Nephron (organoid): ENCODE data around the gene TRA2B.

Source experiments
- H3K27ac Mint-ChIP-seq, 3 experiments: 2 replicates each; pipeline ENCODE4 v1.8.0; 2020; ENCODE audit warnings: mixed read lengths in 3 of 3, mild to moderate bottlenecking in 2 of 3, moderate library complexity in 1 of 3
- H3K27me3 Mint-ChIP-seq: 2 replicates; pipeline ENCODE4 v1.8.0; 2021; ENCODE audit warnings: low read depth, mild to moderate bottlenecking, moderate library complexity, mixed read lengths
- H3K36me3 Mint-ChIP-seq: 2 replicates; pipeline ENCODE4 v1.8.0; 2020; ENCODE audit warnings: low read depth, mixed read lengths
- H3K4me1 Mint-ChIP-seq: 2 replicates; pipeline ENCODE4 v1.8.0; 2020; ENCODE audit warnings: mixed read lengths
- H3K4me3 Mint-ChIP-seq, 3 experiments: 2 replicates each; pipeline ENCODE4 v1.8.0; 2020; ENCODE audit warnings: mild to moderate bottlenecking in 3 of 3, mixed read lengths in 3 of 3, moderate library complexity in 2 of 3
- H3K9me3 Mint-ChIP-seq: 2 replicates; pipeline ENCODE4 v1.8.0; 2020; ENCODE audit warnings: mixed read lengths
- TF ChIP-seq, protein P1 (sequence below), 3 experiments: fragments of 200-600 bp; sonication (generic); IDR thresholded peaks; one replicate each; pipeline ENCODE4 v1.5.0; 2021; ENCODE audit warnings: antibody characterized with exemption in 3 of 3; ENCODE audit not compliant: unreplicated experiment in 3 of 3

The TRA2B gene

DNA sequence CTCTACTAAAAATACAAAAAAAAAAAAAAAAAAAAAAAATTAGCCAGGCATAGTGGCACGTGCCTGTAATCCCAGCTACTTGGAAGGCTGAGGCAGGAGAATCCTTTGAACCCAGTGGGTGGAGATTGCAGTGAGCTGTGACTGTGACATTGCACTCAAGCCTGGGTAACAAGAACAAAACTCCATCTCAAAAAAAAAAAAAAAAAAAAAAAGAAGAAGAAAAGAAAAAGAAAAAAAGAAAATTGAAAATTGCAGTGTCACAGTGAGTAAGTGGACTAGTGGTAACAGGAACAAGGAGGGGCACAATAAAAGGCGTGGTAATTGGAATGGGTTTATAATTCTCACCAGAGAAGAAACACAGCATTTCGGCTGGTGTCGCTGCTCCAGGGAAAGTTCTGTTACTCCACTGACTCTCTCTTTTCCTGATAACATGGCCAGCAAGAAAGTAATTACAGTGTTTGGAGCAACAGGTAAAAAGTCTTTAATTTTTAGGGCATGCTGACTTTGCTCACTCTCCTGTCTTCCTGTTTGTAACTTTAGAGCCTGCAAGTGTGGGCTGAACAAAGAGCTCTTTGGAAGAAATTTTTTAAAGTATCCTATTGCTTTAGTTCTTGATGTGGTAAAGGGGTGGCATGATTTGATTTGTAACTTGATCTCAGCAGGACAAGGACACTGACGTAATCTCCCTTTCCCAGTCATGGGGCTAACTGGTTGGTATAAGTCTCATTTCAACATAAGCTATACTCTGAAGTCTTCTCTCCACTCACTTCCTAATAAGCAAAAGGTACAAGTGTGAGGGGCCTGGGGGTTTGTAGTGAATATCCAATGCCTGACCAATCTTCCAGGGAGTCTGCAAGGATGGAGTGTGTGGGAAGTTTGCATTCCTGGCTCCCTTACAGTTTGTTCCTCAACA is 22.1 kb upstream of the TRA2B start:
- H3K4me1 Mint-ChIP-seq, result no peaks in the 10 kb centered on the region
- H3K9me3 Mint-ChIP-seq, result no peaks in the 10 kb centered on the region
- peaks cover 4% of the 10 kb centered on the region for H3K27me3 Mint-ChIP-seq
- H3K4me3 Mint-ChIP-seq, result peak overlapping the region in 1 of 3 experiments; percentile 4
- no peak overlapping the region for H3K27ac Mint-ChIP-seq
- H3K36me3 Mint-ChIP-seq, result no peaks in the 10 kb centered on the region
- TF ChIP-seq, protein P1, sequence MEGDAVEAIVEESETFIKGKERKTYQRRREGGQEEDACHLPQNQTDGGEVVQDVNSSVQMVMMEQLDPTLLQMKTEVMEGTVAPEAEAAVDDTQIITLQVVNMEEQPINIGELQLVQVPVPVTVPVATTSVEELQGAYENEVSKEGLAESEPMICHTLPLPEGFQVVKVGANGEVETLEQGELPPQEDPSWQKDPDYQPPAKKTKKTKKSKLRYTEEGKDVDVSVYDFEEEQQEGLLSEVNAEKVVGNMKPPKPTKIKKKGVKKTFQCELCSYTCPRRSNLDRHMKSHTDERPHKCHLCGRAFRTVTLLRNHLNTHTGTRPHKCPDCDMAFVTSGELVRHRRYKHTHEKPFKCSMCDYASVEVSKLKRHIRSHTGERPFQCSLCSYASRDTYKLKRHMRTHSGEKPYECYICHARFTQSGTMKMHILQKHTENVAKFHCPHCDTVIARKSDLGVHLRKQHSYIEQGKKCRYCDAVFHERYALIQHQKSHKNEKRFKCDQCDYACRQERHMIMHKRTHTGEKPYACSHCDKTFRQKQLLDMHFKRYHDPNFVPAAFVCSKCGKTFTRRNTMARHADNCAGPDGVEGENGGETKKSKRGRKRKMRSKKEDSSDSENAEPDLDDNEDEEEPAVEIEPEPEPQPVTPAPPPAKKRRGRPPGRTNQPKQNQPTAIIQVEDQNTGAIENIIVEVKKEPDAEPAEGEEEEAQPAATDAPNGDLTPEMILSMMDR (IDR thresholded peaks at IDR 0.05; ENCODE audit: unreplicated experiment in 3 of 3), result no peak

DNA sequence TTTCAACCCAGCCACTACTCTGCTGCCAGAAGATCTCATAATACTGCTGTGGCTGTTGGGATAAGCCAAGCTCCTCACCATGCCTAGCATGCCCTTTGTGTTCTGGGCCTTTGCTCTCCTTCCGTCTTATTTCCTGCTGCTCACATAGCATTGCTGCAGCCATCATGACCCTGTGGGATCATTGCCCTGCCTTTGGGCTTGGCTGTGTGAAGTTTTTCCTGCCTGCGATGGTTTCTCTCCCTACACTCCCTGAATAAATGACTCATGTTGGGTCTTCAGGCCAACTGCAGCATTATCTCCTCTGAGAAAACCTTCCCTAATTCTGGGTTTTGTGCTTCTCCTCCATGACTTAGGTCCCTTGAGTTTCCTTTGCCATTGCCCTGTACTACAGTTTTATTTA is 20.8 kb upstream of the TRA2B start:
- H3K9me3 Mint-ChIP-seq, result no peaks in the 10 kb centered on the region
- TF ChIP-seq, protein P1 (IDR thresholded peaks at IDR 0.05; ENCODE audit: unreplicated experiment in 3 of 3), result no peak

DNA sequence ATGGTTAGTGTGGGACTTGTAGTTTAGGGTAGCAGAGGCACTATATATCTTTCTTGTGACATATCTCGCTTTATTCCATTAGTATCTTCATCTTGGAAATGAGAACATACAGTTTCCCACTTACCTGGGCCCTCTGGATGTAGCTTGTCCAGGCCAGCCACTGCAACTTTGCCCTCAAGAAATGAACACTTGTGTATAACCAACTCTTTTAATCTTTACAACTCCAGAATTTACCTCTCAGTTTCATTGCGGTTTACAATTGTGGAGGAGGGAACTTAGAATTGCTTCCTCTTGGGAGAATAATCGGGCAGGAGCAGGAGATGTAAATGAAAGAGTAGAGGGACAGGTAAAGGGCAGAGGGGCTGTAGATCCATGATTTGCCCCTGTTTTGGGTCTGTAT is 18.4 kb upstream of the TRA2B start:
- H3K36me3 Mint-ChIP-seq, result no peaks in the 10 kb centered on the region
- H3K9me3 Mint-ChIP-seq, result peaks cover 2% of the 10 kb centered on the region
- H3K27me3 Mint-ChIP-seq, result peaks cover 9% of the 10 kb centered on the region
- TF ChIP-seq, protein P1 (IDR thresholded peaks at IDR 0.05; ENCODE audit: unreplicated experiment in 3 of 3), result no peak
- H3K4me3 Mint-ChIP-seq, result no peak overlapping the region
- H3K4me1 Mint-ChIP-seq, result no peaks in the 10 kb centered on the region
- H3K27ac Mint-ChIP-seq, result no peak overlapping the region

More for the DNA sequence above, 20.8 kb upstream of the TRA2B start:
- no peak overlapping the region for H3K4me3 Mint-ChIP-seq
- no peaks in the 10 kb centered on the region for H3K4me1 Mint-ChIP-seq
- peaks cover 4% of the 10 kb centered on the region for H3K27me3 Mint-ChIP-seq
- H3K27ac Mint-ChIP-seq, result no peak overlapping the region
- H3K36me3 Mint-ChIP-seq, result no peaks in the 10 kb centered on the region

DNA sequence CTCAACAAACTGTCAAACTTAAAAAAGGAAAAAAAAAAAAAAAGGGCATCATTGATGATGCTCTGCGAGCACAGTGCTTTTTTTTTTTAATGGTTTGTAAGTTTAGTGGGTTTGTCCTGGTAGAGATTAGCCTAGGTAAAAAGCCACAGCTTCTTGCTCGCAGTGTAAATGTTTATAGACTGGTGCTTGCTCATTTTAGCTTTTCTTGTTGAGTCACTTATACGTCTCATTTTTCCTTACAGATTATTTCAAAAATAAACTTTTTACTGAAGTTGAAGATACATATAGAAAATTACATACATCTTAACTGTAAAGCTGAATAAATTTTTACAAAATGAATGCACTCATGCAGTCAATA is 16.5 kb upstream of the TRA2B start:
- Mint-ChIP-seq H3K4me3 (no peak overlapping the region), H3K27ac (no peak overlapping the region), H3K36me3 (no peaks in the 10 kb centered on the region), H3K9me3 (peaks cover 2% of the 10 kb centered on the region), H3K4me1 (no peaks in the 10 kb centered on the region), H3K27me3 (peaks cover 17% of the 10 kb centered on the region)
- TF ChIP-seq, protein P1 (IDR thresholded peaks at IDR 0.05; ENCODE audit: unreplicated experiment in 3 of 3), result no peak

DNA sequence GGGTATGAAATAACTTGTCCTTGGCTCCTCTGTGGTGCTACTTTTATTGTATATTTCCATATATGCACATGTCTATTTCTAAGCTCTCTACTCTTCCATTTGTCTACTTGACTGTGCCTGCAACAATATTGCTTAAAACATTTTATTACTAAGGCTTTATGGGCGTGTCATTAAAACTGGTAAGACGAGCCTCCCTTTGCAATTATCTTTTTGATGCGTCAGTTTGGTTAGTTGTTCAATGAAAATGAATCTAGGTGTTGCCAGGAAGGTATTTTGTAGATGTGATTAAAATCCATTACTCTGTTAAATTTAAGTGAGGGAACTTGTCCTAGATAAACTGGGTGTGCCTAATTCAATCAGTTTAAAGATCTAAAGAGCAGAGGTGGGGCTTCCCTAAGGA is 12.9 kb upstream of the TRA2B start:
- H3K9me3 Mint-ChIP-seq, result peaks cover 2% of the 10 kb centered on the region
- no peak overlapping the region for H3K4me3 Mint-ChIP-seq
- H3K27me3 Mint-ChIP-seq, result peaks cover 20% of the 10 kb centered on the region
- H3K4me1 Mint-ChIP-seq, result no peaks in the 10 kb centered on the region
- H3K36me3 Mint-ChIP-seq, result no peaks in the 10 kb centered on the region
- TF ChIP-seq, protein P1 (IDR thresholded peaks at IDR 0.05; ENCODE audit: unreplicated experiment in 3 of 3), result no peak
- H3K27ac Mint-ChIP-seq, result no peak overlapping the region

DNA sequence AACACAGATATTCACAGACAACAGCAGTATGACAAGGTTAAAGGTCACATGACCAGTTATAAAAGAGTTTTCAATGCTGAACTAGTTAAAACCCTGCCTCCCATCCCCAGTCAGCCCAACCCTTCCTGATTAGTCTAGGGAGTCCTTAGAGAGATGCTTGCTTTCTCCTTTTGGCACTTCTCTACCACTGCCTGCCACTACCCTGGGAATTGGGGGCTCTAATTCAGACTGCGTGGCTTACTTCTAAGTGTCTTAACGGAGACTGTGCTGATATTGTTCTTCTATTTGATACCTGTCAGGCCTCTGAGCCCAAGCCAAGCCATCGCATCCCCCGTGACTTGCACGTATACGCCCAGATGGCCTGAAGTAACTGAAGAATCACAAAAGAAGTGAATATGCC is 11.7 kb upstream of the TRA2B start:
- Mint-ChIP-seq H3K27me3 (peaks cover 20% of the 10 kb centered on the region), H3K4me3 (no peak overlapping the region), H3K9me3 (peaks cover 2% of the 10 kb centered on the region), H3K36me3 (no peaks in the 10 kb centered on the region), H3K4me1 (no peaks in the 10 kb centered on the region), H3K27ac (no peak overlapping the region)
- TF ChIP-seq, protein P1 (IDR thresholded peaks at IDR 0.05; ENCODE audit: unreplicated experiment in 3 of 3), result no peak
